K562 (cell line): Measurements from ENCODE around the gene RNF26. TPM values are rescaled to one million over a fixed set of nuclear protein-coding genes. Genes with fewer than 3 reads are reported as not detected.
A peak's percentile ranks its signal among the peaks of the same experiment; 100 is the strongest.

ENCODE experiments used
- COPS2 ChIP-seq: fragments of 450-650 bp; conservative IDR thresholded peaks from 2 replicates; pipeline ENCODE4 v1.6.1; 2016; ENCODE audit warnings: mild to moderate bottlenecking, moderate library complexity
- FOXK1 ChIP-seq: sonication (generic); formaldehyde crosslinking; IDR thresholded peaks from 2 replicates; pipeline ENCODE4 v1.8.0; 2022; ENCODE audit warnings: missing genetic modification reagents, mild to moderate bottlenecking, borderline replicate concordance
- HDAC6 ChIP-seq: IDR thresholded peaks from 2 replicates; pipeline ENCODE4 v1.6.1; 2012; ENCODE audit warnings: low read depth, mild to moderate bottlenecking, control low read depth, inconsistent platforms, low read length, moderate library complexity
- HDGF ChIP-seq: fragments of 450-650 bp; IDR thresholded peaks from 2 replicates; pipeline ENCODE4 v1.6.1; 2016
- HEY1 ChIP-seq: fragments of 250-450 bp; sonication (Bioruptor Pico); IDR thresholded peaks from 2 replicates; pipeline ENCODE4 v1.5.0; 2020; ENCODE audit warnings: mild to moderate bottlenecking, moderate library complexity, borderline replicate concordance
- HNRNPK ChIP-seq: fragments of 200-400 bp; formaldehyde crosslinking; IDR thresholded peaks from one replicate; pipeline ENCODE4 v1.6.1; 2018; ENCODE audit warnings: mild to moderate bottlenecking, low read depth, low read length; ENCODE audit not compliant: poor library complexity, severe bottlenecking
- KLF13 ChIP-seq: fragments of 450-650 bp; IDR thresholded peaks from 2 replicates; pipeline ENCODE4 v1.6.1; 2016; ENCODE audit warnings: missing genetic modification characterization, low read depth, mild to moderate bottlenecking, missing compliant biosample characterization, moderate library complexity, borderline replicate concordance
- MBD2 ChIP-seq: sonication (generic); IDR thresholded peaks from 2 replicates; pipeline ENCODE4 v1.6.1; 2016; ENCODE audit warnings: low read depth, borderline replicate concordance
- MEF2D ChIP-seq: conservative IDR thresholded peaks from 2 replicates; pipeline ENCODE4 v1.6.1; 2016; ENCODE audit warnings: low read depth, missing genetic modification characterization, missing compliant biosample characterization
- MTA3 ChIP-seq: fragments of 450-650 bp; formaldehyde crosslinking; IDR thresholded peaks from 2 replicates; pipeline ENCODE4 v1.6.1; 2017; ENCODE audit warnings: mild to moderate bottlenecking, borderline replicate concordance
- PHTF2 ChIP-seq: fragments of 250-450 bp; sonication (Bioruptor Pico); IDR thresholded peaks from 2 replicates; pipeline ENCODE4 v1.5.0; 2021; ENCODE audit warnings: mild to moderate bottlenecking
- SRSF7 ChIP-seq: fragments of 200-400 bp; formaldehyde crosslinking; optimal IDR thresholded peaks from 2 replicates; pipeline ENCODE3; 2017; ENCODE audit warnings: mild to moderate bottlenecking, low read depth, low read length
- TOE1 ChIP-seq, 2 experiments: fragments of 450-650 bp in 1 of 2; sonication (generic) in 1 of 2; formaldehyde crosslinking in 1 of 2; IDR thresholded peaks; 2 replicates each; pipeline versions ENCODE4 v1.7.1 to v1.8.0; 2016 to 2022; ENCODE audit warnings: borderline replicate concordance in 2 of 2, mild to moderate bottlenecking in 2 of 2, antibody characterized with exemption in 1 of 2, inconsistent platforms in 1 of 2, low read depth in 1 of 2, missing genetic modification reagents in 1 of 2, moderate library complexity in 1 of 2
- XRCC4 ChIP-seq: IDR thresholded peaks from one replicate; pipeline ENCODE4 v1.6.1; 2011; ENCODE audit not compliant: insufficient read depth, insufficient read length; ENCODE audit errors: extremely low read depth
- ZNF175 ChIP-seq: fragments of 200-800 bp; sonication (Bioruptor generic); IDR thresholded peaks from 2 replicates; pipeline ENCODE4 v1.6.1; 2016; ENCODE audit warnings: low read depth, mild to moderate bottlenecking, missing genetic modification characterization, missing compliant biosample characterization
- ZSCAN29 ChIP-seq: fragments of 450-650 bp; IDR thresholded peaks from 2 replicates; pipeline ENCODE4 v1.6.1; 2017
- polyA plus RNA-seq, 8 experiments: library from polyadenylated mRNA; depleted of rRNA in 4 of 8; stranded (reverse) in 5 of 8; unstranded in 3 of 8; fragments of >200 nt; fragmentation: Nextera tagmentation in 2 of 8; fragmentation: Illumina TruSeq in 1 of 8; extraction: Ambion mirVana in 2 of 8; extraction: Trizol in 1 of 8; gene quantifications; 2 replicates each; pipeline versions ENCODE4 v1.2.1 to v1.2.3, GENCODE V29; 2011 to 2014; ENCODE audit warnings: inconsistent platforms in 1 of 8, missing spikeins in 1 of 8
- total RNA-seq, 7 experiments: library from RNA; depleted of rRNA in 6 of 7; stranded (reverse); fragments of >200 nt in 6 of 7; fragmentation: Illumina TruSeq in 2 of 7; extraction: Trizol in 2 of 7; gene quantifications; 2 replicates each; pipeline versions ENCODE4 v1.2.1 to v1.2.3, GENCODE V29; 2011 to 2021; ENCODE audit warnings: low replicate concordance in 1 of 7
- TF ChIP-seq, protein P1 (sequence below): sonication (generic); formaldehyde crosslinking; IDR thresholded peaks from 2 replicates; pipeline ENCODE4 v1.8.1; 2023; ENCODE audit warnings: missing genetic modification reagents, mild to moderate bottlenecking, borderline replicate concordance
- TF ChIP-seq, protein P2 (sequence below): IDR thresholded peaks from 2 replicates; pipeline ENCODE4 v1.6.1; 2011; ENCODE audit not compliant: insufficient read length; ENCODE audit errors: extremely low read depth
- TF ChIP-seq, protein P3 (sequence below): fragments of 250-450 bp; sonication (Bioruptor Pico); IDR thresholded peaks from 2 replicates; pipeline ENCODE4 v1.4.0; 2020; ENCODE audit warnings: mild to moderate bottlenecking

Gene RNF26
- total and polyA plus RNA-seq, 9 of the 15 experiments (the other 6 are each of a cell fraction or from before 2014, with no cell fraction given): 5.3 to 53.6 (median 12.7) TPM

DNA sequence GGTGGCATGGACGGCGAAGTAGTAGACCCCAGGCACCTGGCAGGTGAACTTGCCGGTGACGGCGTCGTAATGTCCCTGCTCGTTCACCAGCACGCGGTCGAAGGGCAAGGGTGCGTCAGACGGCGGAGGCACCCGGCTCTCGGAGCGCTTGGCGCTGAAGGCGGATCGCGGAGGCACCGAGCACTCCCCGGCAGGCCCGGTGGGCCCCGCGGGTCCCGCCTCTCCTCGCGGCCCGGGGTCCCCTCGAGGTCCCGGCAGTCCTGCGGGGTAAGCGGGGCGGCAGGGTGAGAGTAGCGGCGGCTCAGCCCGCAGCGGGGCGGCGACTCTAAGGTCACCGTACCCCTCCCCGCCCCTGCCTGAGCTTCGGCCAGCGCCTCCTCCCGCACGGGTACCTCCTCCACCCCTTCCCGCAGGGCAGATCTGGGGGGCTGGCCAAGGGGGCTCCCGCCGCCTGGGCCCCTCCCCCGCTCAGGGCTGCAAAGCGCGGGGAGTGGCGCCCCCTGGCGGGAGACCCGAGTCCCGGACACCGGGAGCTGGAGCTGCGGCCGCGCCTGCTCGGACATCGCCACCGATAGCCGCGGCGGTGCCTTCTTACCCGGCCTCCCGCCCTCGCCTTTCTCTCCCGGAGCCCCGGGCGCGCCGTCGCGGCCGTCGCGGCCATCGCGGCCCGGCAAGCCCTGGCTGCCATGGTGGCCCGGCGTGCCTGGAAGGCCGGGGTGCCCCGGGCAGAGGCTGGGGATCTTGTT, 5.4 kb downstream of the RNF26 start (continued):
- no peak for TF ChIP-seq MEF2D (tag)
- TF ChIP-seq KLF13 (tag): no peak
- no peak for TF ChIP-seq HEY1 (CRISPR knock-in tag)
- TF ChIP-seq HNRNPK: no peak
- TF ChIP-seq XRCC4: no peak
- no peak for TF ChIP-seq TOE1 (IDR thresholded peaks at IDR 0.05; ENCODE audit: borderline replicate concordance)
- no peak for TF ChIP-seq TOE1 (CRISPR knock-in tag; IDR thresholded peaks at IDR 0.05; ENCODE audit: borderline replicate concordance, low read depth)
- no peak for TF ChIP-seq HDAC6
- TF ChIP-seq, protein P1, sequence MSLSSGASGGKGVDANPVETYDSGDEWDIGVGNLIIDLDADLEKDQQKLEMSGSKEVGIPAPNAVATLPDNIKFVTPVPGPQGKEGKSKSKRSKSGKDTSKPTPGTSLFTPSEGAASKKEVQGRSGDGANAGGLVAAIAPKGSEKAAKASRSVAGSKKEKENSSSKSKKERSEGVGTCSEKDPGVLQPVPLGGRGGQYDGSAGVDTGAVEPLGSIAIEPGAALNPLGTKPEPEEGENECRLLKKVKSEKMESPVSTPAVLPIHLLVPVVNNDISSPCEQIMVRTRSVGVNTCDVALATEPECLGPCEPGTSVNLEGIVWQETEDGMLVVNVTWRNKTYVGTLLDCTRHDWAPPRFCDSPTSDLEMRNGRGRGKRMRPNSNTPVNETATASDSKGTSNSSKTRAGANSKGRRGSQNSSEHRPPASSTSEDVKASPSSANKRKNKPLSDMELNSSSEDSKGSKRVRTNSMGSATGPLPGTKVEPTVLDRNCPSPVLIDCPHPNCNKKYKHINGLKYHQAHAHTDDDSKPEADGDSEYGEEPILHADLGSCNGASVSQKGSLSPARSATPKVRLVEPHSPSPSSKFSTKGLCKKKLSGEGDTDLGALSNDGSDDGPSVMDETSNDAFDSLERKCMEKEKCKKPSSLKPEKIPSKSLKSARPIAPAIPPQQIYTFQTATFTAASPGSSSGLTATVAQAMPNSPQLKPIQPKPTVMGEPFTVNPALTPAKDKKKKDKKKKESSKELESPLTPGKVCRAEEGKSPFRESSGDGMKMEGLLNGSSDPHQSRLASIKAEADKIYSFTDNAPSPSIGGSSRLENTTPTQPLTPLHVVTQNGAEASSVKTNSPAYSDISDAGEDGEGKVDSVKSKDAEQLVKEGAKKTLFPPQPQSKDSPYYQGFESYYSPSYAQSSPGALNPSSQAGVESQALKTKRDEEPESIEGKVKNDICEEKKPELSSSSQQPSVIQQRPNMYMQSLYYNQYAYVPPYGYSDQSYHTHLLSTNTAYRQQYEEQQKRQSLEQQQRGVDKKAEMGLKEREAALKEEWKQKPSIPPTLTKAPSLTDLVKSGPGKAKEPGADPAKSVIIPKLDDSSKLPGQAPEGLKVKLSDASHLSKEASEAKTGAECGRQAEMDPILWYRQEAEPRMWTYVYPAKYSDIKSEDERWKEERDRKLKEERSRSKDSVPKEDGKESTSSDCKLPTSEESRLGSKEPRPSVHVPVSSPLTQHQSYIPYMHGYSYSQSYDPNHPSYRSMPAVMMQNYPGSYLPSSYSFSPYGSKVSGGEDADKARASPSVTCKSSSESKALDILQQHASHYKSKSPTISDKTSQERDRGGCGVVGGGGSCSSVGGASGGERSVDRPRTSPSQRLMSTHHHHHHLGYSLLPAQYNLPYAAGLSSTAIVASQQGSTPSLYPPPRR (CRISPR knock-in tag): no peak
- TF ChIP-seq, protein P2, sequence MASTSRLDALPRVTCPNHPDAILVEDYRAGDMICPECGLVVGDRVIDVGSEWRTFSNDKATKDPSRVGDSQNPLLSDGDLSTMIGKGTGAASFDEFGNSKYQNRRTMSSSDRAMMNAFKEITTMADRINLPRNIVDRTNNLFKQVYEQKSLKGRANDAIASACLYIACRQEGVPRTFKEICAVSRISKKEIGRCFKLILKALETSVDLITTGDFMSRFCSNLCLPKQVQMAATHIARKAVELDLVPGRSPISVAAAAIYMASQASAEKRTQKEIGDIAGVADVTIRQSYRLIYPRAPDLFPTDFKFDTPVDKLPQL: no peak
- TF ChIP-seq COPS2: no peak
- no peak for TF ChIP-seq HDGF
- no peak for TF ChIP-seq MBD2
- no peak for TF ChIP-seq PHTF2 (CRISPR knock-in tag)
- no peak for TF ChIP-seq ZSCAN29
- no peak for TF ChIP-seq ZNF175 (CRISPR knock-in tag)
- no peak for TF ChIP-seq FOXK1
- TF ChIP-seq, protein P3, sequence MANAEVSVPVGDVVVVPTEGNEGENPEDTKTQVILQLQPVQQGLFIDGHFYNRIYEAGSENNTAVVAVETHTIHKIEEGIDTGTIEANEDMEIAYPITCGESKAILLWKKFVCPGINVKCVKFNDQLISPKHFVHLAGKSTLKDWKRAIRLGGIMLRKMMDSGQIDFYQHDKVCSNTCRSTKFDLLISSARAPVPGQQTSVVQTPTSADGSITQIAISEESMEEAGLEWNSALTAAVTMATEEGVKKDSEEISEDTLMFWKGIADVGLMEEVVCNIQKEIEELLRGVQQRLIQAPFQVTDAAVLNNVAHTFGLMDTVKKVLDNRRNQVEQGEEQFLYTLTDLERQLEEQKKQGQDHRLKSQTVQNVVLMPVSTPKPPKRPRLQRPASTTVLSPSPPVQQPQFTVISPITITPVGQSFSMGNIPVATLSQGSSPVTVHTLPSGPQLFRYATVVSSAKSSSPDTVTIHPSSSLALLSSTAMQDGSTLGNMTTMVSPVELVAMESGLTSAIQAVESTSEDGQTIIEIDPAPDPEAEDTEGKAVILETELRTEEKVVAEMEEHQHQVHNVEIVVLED: no peak
- 0 out of 2 replicates have a peak, but pooled peaks have one; percentile 85 for TF ChIP-seq MTA3
- TF ChIP-seq SRSF7: no peak
